HG03565 (cell line): ENCODE data around the gene GGA2.
A peak's percentile ranks its signal among the peaks of the same experiment; 100 is the strongest.
"Not testable (repeated sequence)": the region's sequence is repeated elsewhere in the genome, so short reads cannot be mapped to it uniquely, and the experiment has no call there.

Experiments used
- ATAC-seq: cut with Tn5 transposase; IDR thresholded peaks from one replicate; pipeline ENCODE4 v1.9.1; 2021; ENCODE audit warnings: mild to moderate bottlenecking, moderate library complexity; ENCODE audit not compliant: unreplicated experiment

Gene GGA2

DNA sequence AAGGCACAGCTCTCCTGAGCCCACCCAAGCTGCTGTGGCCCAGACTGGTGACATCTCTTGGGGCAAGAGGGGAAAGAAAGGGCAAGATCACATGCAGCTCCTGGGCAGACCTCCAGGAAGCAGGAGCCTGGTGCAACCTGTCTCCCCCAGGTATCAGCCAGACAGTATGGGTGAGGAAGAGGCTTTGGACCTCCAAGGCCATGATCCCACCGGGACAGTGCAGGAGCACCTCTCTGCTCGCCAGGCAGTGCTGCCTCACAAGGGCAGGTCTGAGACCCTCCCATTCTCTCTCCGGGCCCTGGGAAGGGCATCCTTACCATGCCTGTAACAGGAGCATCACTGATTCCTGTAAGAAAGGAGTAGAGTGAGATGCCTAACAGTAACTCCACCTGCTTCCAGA, 31.7 kb downstream of the GGA2 start:
- ATAC-seq, result no peak

DNA sequence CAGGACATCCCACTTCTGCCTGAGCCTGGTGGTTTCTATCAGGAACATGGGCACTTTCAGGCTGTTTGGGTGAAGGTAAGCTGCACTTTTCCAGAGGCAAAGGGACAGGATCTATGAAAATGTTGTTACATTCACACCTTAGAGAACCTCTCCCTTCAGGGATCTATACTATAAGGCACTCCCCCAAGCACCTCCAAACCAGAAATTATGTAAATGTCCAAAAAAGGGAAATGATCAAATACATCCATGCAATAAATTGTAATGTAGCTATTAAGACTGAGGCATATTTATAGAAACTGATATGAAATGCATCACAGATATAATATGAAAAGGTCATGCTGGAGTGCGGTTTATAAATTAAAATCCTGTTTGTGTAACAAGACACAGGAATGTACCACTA, 34.0 kb downstream of the GGA2 start:
- no peak for ATAC-seq

DNA sequence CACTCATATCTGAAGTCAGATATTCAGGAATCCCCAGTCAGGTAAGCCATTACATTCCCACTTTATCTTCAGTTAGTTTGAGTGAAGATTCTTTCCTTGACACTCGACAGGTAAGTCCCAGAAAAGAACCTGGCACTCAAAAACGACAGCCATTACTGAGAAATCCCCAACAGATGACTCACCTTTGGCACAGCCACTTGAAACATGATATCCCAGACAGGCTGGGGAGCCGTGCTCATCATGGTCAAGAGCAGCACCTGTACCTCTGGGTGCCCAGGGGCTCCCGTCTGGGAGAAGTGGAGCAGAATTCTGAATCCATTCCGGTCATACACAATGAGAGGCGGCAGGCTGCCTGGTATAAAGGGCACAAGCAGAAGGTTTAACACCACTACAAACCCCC, 40.5 kb downstream of the GGA2 start:
- no peak for ATAC-seq

DNA sequence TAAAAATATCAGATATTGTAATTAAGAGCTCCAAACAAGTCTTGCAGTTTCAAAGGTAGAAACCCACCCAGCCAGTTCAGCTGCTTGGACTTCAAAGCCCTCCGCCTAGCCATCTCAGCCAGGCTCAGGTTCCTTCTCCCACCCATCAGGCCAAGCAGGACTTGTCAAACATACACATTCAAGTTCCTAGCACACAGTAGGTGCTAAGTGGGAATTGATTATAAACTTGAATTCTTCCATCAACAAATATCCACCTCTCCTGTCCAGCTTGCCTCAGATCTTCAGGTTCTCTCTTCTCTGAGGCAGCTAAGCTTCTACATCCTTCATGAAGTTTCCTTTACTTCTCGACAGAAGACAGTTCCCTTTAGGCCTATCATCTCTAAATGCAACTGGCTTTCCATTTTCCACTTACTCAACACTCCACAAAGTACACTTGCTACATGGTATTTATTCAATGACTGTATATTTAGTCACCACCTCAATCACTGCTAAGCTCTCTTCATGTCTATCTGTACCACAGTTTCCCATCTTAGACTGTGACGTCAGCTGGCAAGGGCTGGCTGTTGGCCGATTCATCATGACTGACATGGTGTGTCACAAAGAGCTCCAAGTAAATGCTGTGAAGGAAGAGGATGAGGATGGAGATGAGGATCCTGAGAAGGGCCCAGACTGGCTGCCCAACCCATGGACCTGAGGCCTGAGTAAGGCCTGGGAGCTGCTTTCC, 44.0 kb downstream of the GGA2 start:
- ATAC-seq, result no peak

DNA sequence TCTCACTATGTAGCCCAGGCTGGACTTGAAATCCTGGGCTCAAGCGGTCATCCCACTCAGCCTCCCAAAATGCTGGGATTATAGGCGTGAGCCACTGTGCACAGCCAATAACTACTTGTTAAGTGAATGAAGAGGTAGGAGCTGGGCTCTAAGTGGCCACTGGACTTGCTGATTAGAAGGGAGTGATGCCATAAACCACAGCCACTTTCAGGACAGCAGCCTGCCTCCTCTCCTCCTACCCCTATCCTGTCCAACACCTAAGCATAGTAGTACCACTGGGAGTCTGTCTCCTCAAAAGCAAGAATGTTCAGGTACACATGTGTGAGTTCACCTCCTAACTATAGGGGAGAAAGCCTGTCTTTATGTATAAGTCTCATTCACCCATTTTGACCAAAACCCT, 45.1 kb downstream of the GGA2 start:
- ATAC-seq, result no peak

DNA sequence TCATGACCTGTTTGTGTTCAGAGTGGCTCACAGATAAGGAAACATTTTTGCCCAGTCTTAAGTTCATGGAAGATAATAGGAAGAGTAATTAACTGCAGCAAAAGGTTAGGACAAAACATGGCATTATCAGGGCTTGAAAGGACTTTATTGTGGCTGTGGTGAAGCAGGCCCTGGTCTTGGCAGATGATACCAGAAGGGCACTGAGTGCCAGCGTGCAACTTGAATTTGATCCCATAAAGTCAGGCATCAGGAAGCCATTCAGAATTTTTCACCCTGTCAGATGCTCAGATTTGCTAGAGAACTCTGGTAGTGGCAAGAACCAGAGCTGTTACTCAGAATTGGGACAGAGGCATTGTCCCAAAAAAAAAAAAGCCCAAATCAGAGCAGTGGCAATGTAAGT, 46.1 kb downstream of the GGA2 start:
- ATAC-seq, result no peak

DNA sequence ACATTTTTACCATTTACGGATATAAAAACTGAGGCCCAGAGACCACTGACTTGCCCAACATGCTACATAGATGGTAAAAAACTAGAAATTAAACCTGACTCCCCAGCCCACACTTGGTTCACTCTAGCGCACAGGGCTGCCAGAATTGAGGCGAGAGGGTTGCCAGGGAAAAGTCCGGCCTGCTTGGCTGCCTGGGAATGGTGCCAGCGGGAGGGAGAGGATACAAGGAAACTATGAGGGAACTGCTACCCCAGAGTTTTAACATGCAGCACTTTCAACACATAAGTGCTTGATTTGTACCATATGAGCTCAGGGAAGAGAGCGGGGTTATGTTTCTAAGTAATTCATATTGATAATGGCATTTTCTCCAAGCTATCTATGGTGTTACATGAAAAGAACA, 47.3 kb downstream of the GGA2 start:
- not testable (repeated sequence) for ATAC-seq

DNA sequence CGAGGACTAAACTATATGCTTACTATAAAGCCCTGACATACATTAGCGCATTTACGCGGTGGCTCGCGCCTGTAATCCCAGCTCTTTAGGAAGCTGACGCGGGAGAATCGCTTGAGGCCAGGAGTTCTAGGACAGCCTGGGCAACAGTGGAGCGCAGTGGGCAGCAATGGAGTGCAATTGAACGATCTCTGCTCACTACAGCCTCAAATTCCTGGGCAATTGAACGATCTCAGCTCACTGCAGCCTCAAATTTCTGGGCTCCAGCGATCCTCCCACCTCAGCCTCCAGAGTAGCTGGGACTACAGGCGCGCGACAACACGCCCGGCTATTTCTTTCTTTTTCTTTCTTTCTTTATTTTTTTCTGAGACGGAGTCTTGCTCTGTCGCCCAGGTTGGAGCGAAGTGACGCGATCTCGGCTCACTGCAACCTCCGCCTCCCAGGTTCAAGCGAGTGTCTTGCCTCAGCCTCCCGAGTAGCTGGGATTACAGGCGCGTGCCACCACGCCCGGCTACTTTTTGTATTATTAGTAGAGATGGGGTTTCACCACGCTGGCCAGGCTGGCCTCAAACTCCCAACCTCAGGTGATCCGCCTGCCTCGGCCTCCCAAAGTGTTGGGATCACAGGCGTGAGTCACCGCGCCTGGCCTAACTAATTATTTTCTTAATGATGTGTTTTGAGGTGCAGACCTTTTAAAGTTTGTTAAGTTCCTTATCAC, 56.8 kb downstream of the GGA2 start:
- no peak for ATAC-seq

DNA sequence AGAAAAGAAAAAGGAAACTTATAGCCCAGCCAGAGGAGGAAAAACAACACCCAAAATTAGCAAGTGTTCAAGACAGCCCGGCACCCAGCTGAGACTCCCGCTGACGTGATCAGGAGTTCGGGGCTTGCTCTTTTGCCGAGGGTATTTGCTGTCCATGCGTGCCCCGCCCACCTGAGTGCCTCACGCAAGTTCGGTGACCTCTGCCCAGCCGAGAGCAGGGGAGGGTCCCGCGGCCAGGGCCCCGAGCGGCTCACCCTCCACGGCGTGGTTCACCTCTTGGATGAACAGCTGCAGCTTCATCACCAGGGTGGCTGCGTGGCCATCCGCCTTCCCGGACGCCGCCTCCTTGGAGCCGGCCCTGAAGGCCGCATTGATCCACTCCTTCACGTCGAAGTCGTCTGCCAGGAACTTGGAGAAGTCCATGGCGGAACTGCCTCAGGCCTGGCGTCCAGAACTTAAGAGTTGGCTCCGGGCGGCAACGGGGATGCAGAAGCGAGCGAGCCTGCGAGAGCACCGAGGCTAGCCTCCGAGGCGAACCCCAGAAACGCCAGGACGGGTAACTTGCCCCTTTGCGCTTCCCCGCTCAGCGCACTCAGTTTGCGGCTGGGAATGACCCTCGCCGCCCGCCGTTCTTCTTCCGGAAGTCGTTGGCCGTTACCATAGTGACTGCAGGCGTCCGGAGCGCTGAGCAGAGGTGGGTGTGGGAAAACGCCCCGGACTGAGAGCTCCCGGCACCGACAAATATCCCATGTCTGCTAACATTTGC, 57.5 kb downstream of the GGA2 start, which contains the start of gene COG7:
Gene COG7, minus strand, starts transcription at position 618 of the 766 bp plus-strand sequence. Its CDS starts 195 bp downstream, at position 423.
- peak; percentile 79 for ATAC-seq

DNA sequence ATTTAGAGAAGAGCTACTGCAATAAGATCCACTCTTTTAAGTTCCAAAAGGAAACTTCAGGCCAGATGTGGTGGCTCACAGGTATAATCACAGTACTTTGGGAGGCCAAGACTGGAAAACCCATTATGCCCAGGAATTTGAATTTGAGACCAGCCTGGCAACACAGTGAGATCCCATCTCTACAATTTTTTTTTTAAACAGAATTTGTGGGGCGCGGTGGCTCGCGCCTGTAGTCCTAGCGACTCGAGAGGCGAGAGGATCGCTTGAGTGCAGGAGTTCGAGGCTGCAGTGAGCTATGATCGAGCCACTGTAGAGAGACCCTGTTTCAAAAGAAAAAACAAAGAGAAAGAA, 58.1 kb downstream of the GGA2 start:
- ATAC-seq, result no peak

DNA sequence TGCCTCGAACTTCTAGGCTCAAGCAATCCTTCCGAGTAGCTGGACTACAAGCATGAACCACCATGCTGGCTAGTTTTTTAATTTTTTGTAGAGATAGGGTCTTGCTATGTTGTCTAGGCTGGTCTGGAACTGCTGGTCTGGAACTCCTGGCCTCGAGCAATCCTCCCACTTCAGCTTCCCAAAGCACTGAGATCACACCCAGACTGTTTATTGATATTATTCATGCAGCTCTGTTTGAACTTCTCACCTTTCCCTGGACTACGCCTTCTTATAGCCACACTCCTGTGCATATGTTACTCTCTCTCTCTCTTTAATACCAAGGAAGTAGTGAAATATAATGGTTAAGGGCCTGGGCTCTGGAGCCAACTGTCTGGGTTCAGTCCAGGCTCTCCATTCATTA, 61.9 kb downstream of the GGA2 start:
- ATAC-seq, result no peak

DNA sequence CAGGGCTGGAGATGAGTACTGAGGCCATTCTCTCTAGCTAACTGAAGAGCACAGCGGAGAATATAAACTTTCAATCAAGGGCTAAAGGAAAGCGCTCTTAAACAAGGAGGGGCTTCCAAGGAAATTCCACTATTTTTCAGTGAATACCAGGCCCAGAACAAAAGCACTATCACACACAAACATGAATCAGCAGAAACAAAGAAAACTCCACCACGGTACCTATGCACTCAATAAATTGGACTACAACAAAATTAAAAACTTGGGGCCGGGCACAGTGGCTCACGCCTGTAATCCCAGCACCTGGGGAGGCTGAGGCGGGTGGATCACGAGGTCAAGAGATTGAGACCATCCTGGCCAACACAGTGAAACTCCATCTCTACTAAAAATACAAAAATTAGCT, 72.8 kb downstream of the GGA2 start:
- not testable (repeated sequence) for ATAC-seq

DNA sequence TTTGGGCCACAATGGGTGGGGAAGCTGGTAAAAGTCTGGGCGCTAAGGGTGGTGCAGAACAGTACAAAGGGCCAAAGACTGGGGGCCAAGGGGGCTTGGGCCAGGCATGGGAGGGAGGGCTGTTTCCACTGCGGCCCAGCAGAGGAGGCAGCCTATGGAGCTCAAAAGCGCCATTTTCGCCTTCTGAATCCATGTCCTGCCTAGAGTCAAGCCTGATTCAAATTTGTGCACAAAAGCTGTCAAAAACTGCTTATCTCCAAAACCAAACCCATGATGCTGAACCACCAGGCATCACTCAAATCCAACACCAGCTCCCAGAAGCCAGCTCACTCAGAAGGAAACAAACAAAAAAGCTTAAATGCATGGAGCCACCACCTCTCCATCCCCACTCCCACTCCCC, 73.3 kb downstream of the GGA2 start:
- no peak for ATAC-seq

DNA sequence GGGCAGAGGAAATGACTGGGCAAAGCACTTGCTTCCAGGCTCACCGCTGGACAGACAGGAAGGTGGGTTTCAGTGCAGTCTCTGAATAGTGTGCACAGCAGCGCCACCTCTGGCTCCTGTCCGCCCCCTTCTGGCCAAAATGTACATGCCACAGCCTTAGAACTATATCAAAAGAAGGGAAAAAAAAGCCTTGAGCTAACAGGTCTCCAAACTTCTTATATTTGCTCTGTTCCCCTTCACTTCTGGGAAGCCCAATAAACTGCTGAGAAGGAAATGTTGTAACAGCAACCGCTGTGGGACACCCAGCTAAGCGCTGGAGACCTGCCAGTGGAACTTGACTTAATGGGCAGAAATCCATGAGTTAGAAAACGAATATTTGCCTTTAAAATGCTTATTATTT, 74.8 kb downstream of the GGA2 start:
- ATAC-seq, result no peak

DNA sequence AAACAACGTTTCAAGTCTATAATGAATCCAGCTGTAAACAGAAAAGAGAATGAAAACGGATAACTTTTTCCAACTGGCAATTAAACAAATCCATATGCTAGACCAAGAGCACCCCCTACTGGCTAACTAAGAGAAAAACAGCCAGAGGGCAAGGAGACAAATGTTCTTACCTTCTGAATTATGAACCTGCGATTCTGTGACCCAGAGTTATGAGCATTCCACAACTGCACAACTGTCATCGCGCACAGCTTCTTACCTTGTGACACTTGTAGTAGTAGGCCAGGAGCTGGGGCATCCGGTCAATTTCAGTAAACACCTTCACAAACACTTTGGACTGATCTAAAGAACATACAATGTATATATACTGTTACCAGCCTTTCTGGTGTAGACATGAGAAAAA, 75.9 kb downstream of the GGA2 start:
- ATAC-seq, result no peak

DNA sequence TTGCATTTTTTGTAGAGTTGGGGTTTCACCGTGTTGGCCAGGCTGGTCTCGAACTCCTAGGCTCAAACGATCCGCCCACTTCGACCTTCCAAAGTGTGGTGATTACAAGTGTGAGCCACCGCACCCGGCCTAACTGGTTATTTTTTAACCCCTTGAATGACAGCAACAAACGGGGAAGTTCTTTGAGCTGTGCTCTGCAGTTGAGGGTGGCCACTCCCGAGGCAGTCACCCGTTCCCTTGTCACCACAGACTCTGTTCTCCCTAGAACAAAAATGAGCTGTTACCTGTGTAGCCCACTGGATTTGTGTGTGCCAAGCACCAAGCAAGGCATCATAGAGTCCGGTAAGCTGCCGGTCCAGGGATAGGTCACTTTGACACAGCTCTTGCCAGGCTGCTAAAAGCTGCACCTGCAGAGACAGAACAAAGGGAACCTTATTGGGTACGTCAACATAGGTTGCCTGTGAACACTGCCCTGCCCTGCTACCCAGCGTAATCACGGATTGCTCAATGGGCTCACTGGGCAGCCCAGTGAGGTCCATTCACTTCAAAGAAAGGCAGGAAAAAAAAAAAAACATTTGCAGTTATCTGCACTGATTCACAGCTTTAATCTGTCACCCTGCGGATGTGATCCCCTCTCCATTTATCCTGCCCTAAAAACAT, 76.9 kb downstream of the GGA2 start:
- ATAC-seq, result no peak

DNA sequence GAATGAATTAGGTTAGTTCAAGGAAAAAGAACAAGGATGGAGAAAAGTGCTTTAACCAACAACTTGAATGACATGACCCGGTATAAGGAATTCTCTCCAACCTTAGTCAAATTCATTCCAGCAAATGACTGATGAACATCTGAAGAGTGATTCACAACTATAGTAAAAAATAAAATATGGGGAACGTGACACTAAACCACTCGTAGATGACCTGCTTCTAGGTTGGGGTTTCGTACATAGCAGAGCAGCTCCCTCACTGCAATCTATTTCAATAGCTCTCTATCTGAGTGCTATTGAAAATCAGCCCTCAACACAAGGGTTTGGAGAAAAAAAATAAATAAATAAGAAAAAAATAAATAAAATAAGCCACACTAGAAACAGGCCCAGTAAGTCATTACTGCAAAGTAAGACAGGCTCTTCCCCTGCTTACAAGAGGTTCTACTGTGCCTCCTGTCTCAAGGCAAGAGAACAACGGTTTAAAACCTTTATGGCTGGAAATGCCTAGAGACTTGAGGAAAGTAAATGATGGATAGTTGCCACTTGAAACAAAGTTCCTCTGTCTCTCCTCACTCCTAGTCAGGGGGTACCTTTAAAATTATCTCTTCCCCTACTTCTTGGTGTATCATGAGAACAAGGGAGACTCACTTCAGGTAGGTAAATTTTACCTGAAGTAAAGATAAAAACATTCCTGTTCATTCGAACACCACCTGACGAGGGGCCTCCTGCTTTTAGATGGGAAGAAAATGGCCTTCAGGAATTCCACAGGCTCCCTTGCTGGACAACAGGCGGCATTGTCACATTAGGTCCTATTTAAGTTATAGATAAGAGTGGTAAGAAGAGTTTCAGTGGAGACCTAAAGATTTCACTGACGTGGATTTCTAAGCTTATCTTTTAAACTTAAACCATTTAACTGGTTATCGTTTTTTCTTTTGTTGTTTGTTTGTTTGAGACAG, 77.8 kb downstream of the GGA2 start:
- no peak for ATAC-seq

DNA sequence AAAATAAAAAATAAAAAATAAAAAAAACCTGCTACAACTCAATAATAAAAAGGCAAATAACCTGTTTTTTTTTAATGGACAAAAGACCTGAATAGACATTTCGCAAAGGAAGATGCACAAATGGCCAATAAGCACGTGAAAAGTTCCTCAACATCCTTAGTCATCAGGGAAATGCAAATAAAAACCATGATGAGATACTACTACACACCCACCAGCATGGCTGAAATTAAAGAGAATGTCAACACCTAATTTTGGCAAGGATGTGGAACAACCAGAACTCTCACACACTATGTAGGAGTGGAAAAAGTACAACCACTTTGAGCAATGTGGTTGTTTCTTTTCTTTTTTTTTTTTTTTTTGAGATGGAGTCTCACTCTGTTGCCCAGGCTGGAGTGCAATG, 81.9 kb downstream of the GGA2 start:
- ATAC-seq, result no peak

DNA sequence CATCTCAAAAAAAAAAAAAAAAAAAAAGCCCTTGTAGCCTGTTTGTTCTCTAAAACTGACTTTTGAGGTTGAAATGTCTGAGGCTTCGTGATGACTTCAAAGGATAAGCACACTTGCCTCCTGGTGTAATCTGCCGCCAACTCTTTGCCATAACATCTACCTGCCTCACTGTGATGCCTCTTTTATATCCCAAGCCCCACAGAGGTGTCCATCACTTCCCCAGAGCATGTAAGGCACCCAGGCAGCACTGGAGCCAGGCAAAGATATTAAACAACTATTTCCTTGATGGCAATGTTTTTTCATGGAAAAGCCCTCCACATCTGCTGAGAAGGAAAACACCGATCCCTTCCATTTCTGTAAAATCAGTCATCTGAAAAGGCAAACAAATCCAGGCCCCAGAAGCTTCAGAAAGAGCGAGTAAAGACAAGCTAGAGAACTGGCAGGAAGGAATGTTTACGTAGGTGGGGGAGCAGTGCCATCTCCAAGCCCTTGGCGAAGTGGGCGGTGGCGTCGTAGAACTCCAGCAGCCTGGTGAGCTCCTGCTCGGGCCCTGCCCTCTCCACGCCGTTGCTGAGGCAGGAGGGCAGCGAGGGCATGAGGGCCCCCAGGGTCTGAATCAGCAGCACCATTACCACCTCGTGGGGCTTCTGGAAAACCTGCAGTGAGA, 85.9 kb downstream of the GGA2 start:
- no peak for ATAC-seq
